Ishikawa (cell line): ENCODE results near the gene RPS6KA2.

Experiments used
- CEBPB ChIP-seq: IDR thresholded peaks from 2 replicates; pipeline ENCODE4 v1.6.1; 2012
- CREB1 ChIP-seq: IDR thresholded peaks from 2 replicates; pipeline ENCODE4 v1.6.1; 2012; ENCODE audit warnings: low read depth
- EGR1 ChIP-seq: IDR thresholded peaks from 2 replicates; pipeline ENCODE4 v1.6.1; 2012
- EP300 ChIP-seq: IDR thresholded peaks from 2 replicates; pipeline ENCODE4 v1.6.1; 2012; ENCODE audit warnings: borderline replicate concordance
- FOXM1 ChIP-seq: IDR thresholded peaks from 2 replicates; pipeline ENCODE4 v1.6.1; 2012; ENCODE audit warnings: low read depth, borderline replicate concordance
- MAX ChIP-seq: IDR thresholded peaks from 2 replicates; pipeline ENCODE4 v1.6.1; 2012
- NFIC ChIP-seq: IDR thresholded peaks from 2 replicates; pipeline ENCODE4 v1.6.1; 2012
- RAD21 ChIP-seq: IDR thresholded peaks from 2 replicates; pipeline ENCODE4 v1.6.1; 2012; ENCODE audit warnings: low read depth
- REST ChIP-seq: IDR thresholded peaks from 2 replicates; pipeline ENCODE4 v1.6.1; 2012; ENCODE audit warnings: low read depth, mild to moderate bottlenecking
- TAF1 ChIP-seq: IDR thresholded peaks from 2 replicates; pipeline ENCODE4 v1.6.1; 2012; ENCODE audit warnings: low read depth, mild to moderate bottlenecking
- TCF12 ChIP-seq: IDR thresholded peaks from 2 replicates; pipeline ENCODE4 v1.6.1; 2012; ENCODE audit warnings: low read depth
- TEAD4 ChIP-seq: IDR thresholded peaks from 2 replicates; pipeline ENCODE4 v1.6.1; 2012
- USF1 ChIP-seq: IDR thresholded peaks from 2 replicates; pipeline ENCODE4 v1.6.1; 2012
- YY1 ChIP-seq: IDR thresholded peaks from 2 replicates; pipeline ENCODE4 v1.6.1; 2012; ENCODE audit warnings: low read depth
- ZBTB7A ChIP-seq: IDR thresholded peaks from 2 replicates; pipeline ENCODE4 v1.6.1; 2012; ENCODE audit warnings: low read depth

The RPS6KA2 gene

DNA sequence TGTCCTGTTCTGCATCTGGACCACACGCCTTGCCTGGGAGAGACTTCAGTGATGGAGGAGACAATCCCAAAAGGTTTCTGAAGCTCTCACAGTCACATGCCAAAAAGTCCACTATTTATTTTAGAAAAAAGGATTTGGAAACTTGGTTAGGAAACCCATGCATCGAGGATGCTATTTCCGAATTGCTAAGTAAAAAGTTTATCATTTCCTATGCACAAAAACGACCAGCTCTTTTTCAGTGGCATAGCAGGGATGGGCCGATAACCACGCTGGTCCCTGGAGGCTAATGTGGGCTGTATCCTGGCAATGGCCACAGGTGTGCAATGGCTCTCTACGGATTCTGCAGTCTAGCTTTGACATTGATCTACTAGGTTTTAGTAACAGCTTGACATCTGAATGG, 74.5 kb downstream of the RPS6KA2 start:
- TF ChIP-seq TAF1 (no peak), ZBTB7A (no peak), REST (no peak), EP300 (no peak), YY1 (no peak), TEAD4 (no peak), TCF12 (no peak), EGR1 (no peak), NFIC (no peak), MAX (no peak), CREB1 (no peak)

GRCh38 chr6:166551754-166552495, 75.1 kb downstream of the RPS6KA2 start:
- TF ChIP-seq FOXM1 (no peak), MAX (no peak), REST (no peak), CREB1 (no peak), EGR1 (no peak), USF1 (no peak), NFIC (no peak), TAF1 (no peak), EP300 (no peak), RAD21 (no peak), CEBPB (no peak), ZBTB7A (no peak), TEAD4 (no peak), TCF12 (no peak), YY1 (no peak)

DNA sequence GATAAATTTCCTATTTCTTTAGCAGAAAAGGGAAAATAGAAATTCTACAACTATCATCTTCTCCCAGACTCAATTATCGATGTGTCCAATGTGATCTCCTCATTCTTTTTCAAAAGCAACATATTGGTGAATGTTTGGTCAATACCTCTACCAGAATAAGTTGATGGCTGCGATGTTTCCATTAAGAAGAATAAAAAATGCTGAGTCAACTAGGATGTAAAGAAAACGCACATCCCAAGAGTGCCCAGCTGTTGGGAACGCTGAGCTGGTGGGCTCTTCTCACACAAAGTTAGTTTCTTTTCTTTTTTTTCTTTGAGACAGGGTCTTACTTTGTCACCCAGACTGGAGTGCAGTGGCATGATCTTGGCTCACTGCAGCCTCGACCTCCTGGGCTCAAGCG, 80.4 kb downstream of the RPS6KA2 start:
- no peak for TF ChIP-seq RAD21
- no peak for TF ChIP-seq TEAD4
- TF ChIP-seq ZBTB7A = no peak
- TF ChIP-seq MAX = no peak
- TF ChIP-seq EGR1 = no peak
- TF ChIP-seq REST = no peak

DNA sequence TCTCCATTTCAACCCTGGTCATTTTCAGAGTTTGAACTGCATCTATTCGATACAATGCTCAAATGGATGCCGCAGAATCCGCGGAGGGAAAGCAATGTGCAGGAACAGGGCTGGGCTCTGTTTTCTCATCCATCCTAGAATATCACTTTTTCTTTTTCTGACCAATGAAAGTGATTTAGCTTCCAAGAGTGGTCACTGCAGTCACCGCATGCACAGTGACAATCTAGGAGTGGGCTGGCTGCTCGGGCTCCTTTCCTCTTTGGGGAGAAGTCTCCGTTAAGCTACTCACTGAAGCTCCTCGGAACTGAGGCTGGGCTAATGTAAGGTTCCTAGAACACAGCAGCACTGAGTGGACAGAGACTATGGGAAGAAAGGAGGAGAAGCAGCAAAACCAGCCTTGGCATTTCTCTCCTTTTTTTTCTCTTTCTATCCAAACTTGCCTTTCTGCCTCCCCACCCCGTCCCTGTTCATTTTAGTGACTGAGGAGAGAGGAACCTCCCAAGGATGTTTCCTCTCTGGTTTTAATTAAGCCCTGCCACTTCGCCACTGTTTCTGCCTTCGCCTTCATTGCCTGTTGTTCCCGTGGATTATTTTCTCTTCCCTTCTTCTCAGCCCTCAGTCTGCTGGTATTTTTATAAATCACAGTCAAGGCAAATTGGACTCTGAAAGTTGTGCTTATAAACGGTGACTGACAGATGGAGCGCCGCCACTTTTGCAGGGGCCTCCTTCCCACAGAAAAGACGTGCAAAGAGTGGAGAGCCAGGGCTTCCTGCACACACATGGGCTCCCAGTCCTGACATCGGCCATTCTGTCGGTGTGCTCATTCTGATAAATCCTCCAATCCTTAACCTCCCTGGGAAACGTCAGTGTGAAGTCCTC, 81.7 kb downstream of the RPS6KA2 start:
- TF ChIP-seq EGR1 (no peak), REST (no peak), EP300 (no peak), TCF12 (no peak), CREB1 (no peak), CEBPB (no peak), TAF1 (no peak), ZBTB7A (no peak), NFIC (no peak), RAD21 (no peak), MAX (no peak), USF1 (no peak), YY1 (no peak)
